K562 (cell line): ENCODE measurements around the gene SFI1. TPM values are rescaled to one million over a fixed set of nuclear protein-coding genes. Genes with fewer than 3 reads are reported as not detected.

Experiments used
- NFE2 ChIP-seq: IDR thresholded peaks from 2 replicates; pipeline ENCODE4 v1.6.1; 2014; ENCODE audit warnings: antibody characterized with exemption, low read depth
- SMARCA5 ChIP-seq: fragments of 450-650 bp; IDR thresholded peaks from 2 replicates; pipeline ENCODE4 v1.6.1; 2016
- polyA plus RNA-seq, 8 experiments: library from polyadenylated mRNA; depleted of rRNA in 4 of 8; stranded (reverse) in 5 of 8; unstranded in 3 of 8; fragments of >200 nt; fragmentation: Nextera tagmentation in 2 of 8; fragmentation: Illumina TruSeq in 1 of 8; extraction: Ambion mirVana in 2 of 8; extraction: Trizol in 1 of 8; gene quantifications; 2 replicates each; pipeline versions ENCODE4 v1.2.1 to v1.2.3, GENCODE V29; 2011 to 2014; ENCODE audit warnings: inconsistent platforms in 1 of 8, missing spikeins in 1 of 8
- total RNA-seq, 7 experiments: library from RNA; depleted of rRNA in 6 of 7; stranded (reverse); fragments of >200 nt in 6 of 7; fragmentation: Illumina TruSeq in 2 of 7; extraction: Trizol in 2 of 7; gene quantifications; 2 replicates each; pipeline versions ENCODE4 v1.2.1 to v1.2.3, GENCODE V29; 2011 to 2021; ENCODE audit warnings: low replicate concordance in 1 of 7
- TF ChIP-seq, protein P1 (sequence below), 2 experiments: fragments of 250-450 bp in 1 of 2; fragments of 450-650 bp in 1 of 2; sonication (Bioruptor Pico) in 1 of 2; IDR thresholded peaks; 2 replicates each; pipeline versions ENCODE4 v1.6.1 to v1.8.0; 2016 to 2021; ENCODE audit warnings: mild to moderate bottlenecking in 2 of 2, moderate library complexity in 2 of 2, missing compliant biosample characterization in 1 of 2, missing genetic modification characterization in 1 of 2
- TF ChIP-seq, protein P2 (sequence below): fragments of 450-650 bp; IDR thresholded peaks from 2 replicates; pipeline ENCODE4 v1.6.1; 2016; ENCODE audit warnings: antibody characterized with exemption
- TF ChIP-seq, protein P3 (sequence below): fragments of 450-650 bp; IDR thresholded peaks from 2 replicates; pipeline ENCODE4 v1.6.1; 2016; ENCODE audit warnings: missing biosample characterization, missing genetic modification characterization

The SFI1 gene
- total and polyA plus RNA-seq, 9 of the 15 experiments (the other 6 are each of a cell fraction or from before 2014, with no cell fraction given) = 3.0 to 25.6 (median 14.1) TPM

GRCh38 chr22:31629741-31630184 lies 133.4 kb downstream of the SFI1 start (continued):
- TF ChIP-seq, protein P1, sequence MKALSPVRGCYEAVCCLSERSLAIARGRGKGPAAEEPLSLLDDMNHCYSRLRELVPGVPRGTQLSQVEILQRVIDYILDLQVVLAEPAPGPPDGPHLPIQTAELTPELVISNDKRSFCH (CRISPR knock-in tag; IDR thresholded peaks at IDR 0.05) = no peak
- TF ChIP-seq, protein P1 (tag; IDR thresholded peaks at IDR 0.05) = no peak
- TF ChIP-seq, protein P2, sequence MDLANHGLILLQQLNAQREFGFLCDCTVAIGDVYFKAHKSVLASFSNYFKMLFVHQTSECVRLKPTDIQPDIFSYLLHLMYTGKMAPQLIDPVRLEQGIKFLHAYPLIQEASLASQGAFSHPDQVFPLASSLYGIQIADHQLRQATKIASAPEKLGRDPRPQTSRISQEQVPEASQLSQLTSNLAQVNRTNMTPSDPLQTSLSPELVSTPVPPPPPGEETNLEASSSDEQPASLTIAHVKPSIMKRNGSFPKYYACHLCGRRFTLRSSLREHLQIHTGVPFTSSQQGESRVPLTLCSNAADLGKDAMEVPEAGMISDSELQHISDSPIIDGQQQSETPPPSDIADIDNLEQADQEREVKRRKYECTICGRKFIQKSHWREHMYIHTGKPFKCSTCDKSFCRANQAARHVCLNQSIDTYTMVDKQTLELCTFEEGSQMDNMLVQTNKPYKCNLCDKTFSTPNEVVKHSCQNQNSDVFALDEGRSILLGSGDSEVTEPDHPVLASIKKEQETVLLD = no peak
- TF ChIP-seq NFE2 = no peak
- TF ChIP-seq SMARCA5 = no peak
- TF ChIP-seq, protein P3, sequence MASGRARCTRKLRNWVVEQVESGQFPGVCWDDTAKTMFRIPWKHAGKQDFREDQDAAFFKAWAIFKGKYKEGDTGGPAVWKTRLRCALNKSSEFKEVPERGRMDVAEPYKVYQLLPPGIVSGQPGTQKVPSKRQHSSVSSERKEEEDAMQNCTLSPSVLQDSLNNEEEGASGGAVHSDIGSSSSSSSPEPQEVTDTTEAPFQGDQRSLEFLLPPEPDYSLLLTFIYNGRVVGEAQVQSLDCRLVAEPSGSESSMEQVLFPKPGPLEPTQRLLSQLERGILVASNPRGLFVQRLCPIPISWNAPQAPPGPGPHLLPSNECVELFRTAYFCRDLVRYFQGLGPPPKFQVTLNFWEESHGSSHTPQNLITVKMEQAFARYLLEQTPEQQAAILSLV (tag) = no peak
